ENCODE results near the gene KCTD5.

DNA sequence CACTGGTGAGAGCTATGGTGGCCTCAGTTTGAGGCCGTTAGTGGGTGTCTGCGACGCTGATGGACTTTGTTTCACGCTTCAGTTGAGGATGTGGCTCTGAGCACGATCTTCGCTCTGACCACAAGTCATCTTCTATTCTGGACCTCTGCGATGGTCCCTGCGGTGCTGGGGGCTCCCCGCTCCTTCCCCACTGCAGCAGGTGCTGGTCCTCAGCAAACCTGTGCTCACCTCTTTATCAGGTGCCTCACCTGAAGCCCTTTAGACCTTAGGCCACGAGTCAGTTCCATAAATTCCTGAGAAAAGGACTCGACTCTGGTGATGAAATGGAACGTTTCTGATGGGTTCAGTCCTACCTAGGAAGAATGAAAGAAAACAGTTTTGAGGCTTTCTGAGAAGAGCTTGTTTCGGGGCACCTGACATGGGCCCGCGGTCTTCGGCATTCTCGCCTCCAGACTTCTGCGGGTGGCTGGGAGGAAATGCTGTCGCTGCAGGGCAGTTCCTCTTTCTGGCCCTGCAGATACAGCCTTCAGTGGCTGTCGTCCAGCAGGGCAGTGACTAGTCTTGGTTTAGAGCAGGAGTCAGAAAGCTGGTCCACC, 4.7 kb downstream of the KCTD5 start:
- TF ChIP-seq POLR2A (IDR thresholded peaks at IDR 0.05) = no peak
- TF ChIP-seq EP300 (IDR thresholded peaks at IDR 0.05) = no peak
- TF ChIP-seq POLR2AphosphoS5 (IDR thresholded peaks at IDR 0.05) = no peak
- TF ChIP-seq, protein P1, sequence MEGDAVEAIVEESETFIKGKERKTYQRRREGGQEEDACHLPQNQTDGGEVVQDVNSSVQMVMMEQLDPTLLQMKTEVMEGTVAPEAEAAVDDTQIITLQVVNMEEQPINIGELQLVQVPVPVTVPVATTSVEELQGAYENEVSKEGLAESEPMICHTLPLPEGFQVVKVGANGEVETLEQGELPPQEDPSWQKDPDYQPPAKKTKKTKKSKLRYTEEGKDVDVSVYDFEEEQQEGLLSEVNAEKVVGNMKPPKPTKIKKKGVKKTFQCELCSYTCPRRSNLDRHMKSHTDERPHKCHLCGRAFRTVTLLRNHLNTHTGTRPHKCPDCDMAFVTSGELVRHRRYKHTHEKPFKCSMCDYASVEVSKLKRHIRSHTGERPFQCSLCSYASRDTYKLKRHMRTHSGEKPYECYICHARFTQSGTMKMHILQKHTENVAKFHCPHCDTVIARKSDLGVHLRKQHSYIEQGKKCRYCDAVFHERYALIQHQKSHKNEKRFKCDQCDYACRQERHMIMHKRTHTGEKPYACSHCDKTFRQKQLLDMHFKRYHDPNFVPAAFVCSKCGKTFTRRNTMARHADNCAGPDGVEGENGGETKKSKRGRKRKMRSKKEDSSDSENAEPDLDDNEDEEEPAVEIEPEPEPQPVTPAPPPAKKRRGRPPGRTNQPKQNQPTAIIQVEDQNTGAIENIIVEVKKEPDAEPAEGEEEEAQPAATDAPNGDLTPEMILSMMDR (IDR thresholded peaks at IDR 0.05) = no peak

All from gastroesophageal sphincter (tissue), 3 donors.